Sigmoid colon (tissue), 4 donors: ENCODE data around the gene INSL4.

Experiments
- CTCF ChIP-seq, 4 experiments: fragments of 450-650 bp in 3 of 4; fragments of 200-600 bp in 1 of 4; IDR thresholded peaks; one replicate each; pipeline ENCODE4 v1.5.1; 2016 to 2019; ENCODE audit warnings: antibody characterized with exemption in 4 of 4, mild to moderate bottlenecking in 3 of 4, moderate library complexity in 2 of 4
- EP300 ChIP-seq, 4 donors: sonication (generic); formaldehyde crosslinking; IDR thresholded peaks; one replicate each; pipeline ENCODE4 v1.6.1; 2017; ENCODE audit warnings: antibody characterized with exemption in 4 of 4
- POLR2A ChIP-seq, 2 donors: fragments of 450-650 bp; IDR thresholded peaks; one replicate each; pipeline ENCODE4 v1.6.1; 2016; ENCODE audit warnings: antibody characterized with exemption in 2 of 2, mild to moderate bottlenecking in 2 of 2, moderate library complexity in 2 of 2
- POLR2AphosphoS5 ChIP-seq, 4 donors: sonication (generic); formaldehyde crosslinking; IDR thresholded peaks; one replicate each; pipeline ENCODE4 v1.6.1; 2017; ENCODE audit warnings: antibody characterized with exemption in 4 of 4

- no peak for TF ChIP-seq POLR2A (IDR thresholded peaks at IDR 0.05)
- TF ChIP-seq CTCF (IDR thresholded peaks at IDR 0.05), result no peak
- TF ChIP-seq EP300 (IDR thresholded peaks at IDR 0.05), result no peak
- no peak for TF ChIP-seq POLR2AphosphoS5 (IDR thresholded peaks at IDR 0.05)
These were observed 32.4 kb downstream of the INSL4 start for GRCh38 chr9:5263351-5264218.
